A673 (cell line): ENCODE results near the gene TEAD3.

Experiments used
- CTCF ChIP-seq: fragments of 300-800, 200-600 bp; sonication (generic); conservative IDR thresholded peaks from 2 replicates; pipeline ENCODE4 v1.5.1; 2017; ENCODE audit warnings: low read depth, mild to moderate bottlenecking, antibody characterized with exemption, low read length, moderate library complexity, mixed read lengths
- EZH2 ChIP-seq: fragments of 200-600 bp; sonication (generic); IDR thresholded peaks from 2 replicates; pipeline ENCODE4 v1.6.1; 2017; ENCODE audit warnings: borderline replicate concordance, low read depth, mild to moderate bottlenecking, mixed read lengths, antibody characterized with exemption, low read length; ENCODE audit not compliant: poor library complexity, severe bottlenecking

- TF ChIP-seq CTCF, result no peak
- no peak for TF ChIP-seq EZH2
Observed at GRCh38 chr6:35532126-35532525, 35.2 kb upstream of the TEAD3 start.
